ENCODE results near the gene TSPAN11. TPM values are rescaled to one million over a fixed set of nuclear protein-coding genes. Genes with fewer than 3 reads are reported as not detected.

Gene TSPAN11
- total and polyA plus RNA-seq, 2 of the 4 experiments (the other 2 are of a cell fraction) = 0.18 to 0.26 TPM

DNA sequence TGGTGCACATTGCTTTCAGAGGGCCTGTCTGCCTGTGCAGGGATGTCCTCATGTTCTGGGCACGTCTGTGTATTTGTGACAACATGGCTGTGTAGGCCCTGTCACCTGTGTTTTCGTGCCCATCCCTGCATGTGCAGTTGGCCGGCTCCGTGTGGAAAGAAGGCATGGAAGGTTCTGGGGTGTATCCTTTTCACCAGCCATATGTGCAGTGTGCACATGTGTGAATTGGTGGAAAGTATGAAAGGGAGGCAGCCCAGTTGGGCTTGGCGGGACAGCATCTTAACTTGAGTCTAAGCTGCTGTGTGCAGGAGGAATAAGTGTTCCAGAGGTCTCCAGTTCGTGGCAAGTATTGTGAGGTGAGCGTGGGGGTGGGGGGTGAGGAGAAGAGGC is 669 bp downstream of the TSPAN11 start:
- peaks cover 3% of the 10 kb centered on the region; the same call in 1 of the 2 replicates for H3K4me1 ChIP-seq (ENCODE audit: control insufficient read depth, insufficient read depth, low read length)
- no peak for DNase-seq
- peak overlapping the region; percentile 9 for H2AK9ac ChIP-seq (replicated peaks; ENCODE audit: low read depth, low read length, poor library complexity)
- in situ Hi-C loops (cut with MboI; ENCODE audit: low sequenced_read_pairs) = no loop called here
- no peak overlapping the region for H2BK120ac ChIP-seq (ENCODE audit: low read depth, low read length)
- ChIA-PET CTCF (no interaction called here), POLR2A (ENCODE audit: unreplicated experiment) (no interaction called here)
- WGBS, 2 experiments (ENCODE audit: extremely low coverage in 2 of 2, insufficient read length in 1 of 2) = 93% methylated on average over 5 of the region's 7 CpGs; no CpG with 5 or more reads in 1 of the 2 experiments
- peak overlapping the region; percentile 88 for H2AFZ ChIP-seq (replicated peaks; ENCODE audit: low read length, poor library complexity)
- H3K9me3 ChIP-seq (ENCODE audit: control insufficient read depth, insufficient read depth, low read length) = no peaks in the 10 kb centered on the region
- H4K91ac ChIP-seq (ENCODE audit: insufficient read depth, low read depth, low read length) = no peak overlapping the region
- H3K27me3 ChIP-seq (ENCODE audit: control insufficient read depth, insufficient read depth, low read length) = peaks cover 13% of the 10 kb centered on the region; the same call in 1 of the 2 replicates
- ATAC-seq (ENCODE audit: low read depth) = no peak
- H2BK5ac ChIP-seq (ENCODE audit: low read depth, low read length, poor library complexity, severe bottlenecking) = no peak overlapping the region
- H3K36me3 ChIP-seq (ENCODE audit: control insufficient read depth, insufficient read depth, low read length) = no peaks in the 10 kb centered on the region
- no peak overlapping the region for H3K14ac ChIP-seq (replicated peaks; ENCODE audit: low read depth, low read length)
- TF ChIP-seq, protein P1, sequence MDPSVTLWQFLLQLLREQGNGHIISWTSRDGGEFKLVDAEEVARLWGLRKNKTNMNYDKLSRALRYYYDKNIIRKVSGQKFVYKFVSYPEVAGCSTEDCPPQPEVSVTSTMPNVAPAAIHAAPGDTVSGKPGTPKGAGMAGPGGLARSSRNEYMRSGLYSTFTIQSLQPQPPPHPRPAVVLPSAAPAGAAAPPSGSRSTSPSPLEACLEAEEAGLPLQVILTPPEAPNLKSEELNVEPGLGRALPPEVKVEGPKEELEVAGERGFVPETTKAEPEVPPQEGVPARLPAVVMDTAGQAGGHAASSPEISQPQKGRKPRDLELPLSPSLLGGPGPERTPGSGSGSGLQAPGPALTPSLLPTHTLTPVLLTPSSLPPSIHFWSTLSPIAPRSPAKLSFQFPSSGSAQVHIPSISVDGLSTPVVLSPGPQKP (IDR thresholded peaks at IDR 0.05; ENCODE audit: borderline replicate concordance, low read depth, low read length) = no peak
- TF ChIP-seq BHLHE40 (IDR thresholded peaks at IDR 0.05; ENCODE audit: low read depth, low read length) = no peak
- H3K9me1 ChIP-seq (ENCODE audit: insufficient read depth, low read length) = no peaks in the 10 kb centered on the region; the same call in 1 of the 2 replicates
- BruUV-seq (replicated peaks) = no TSS peak
- no peak overlapping the region for H2AK5ac ChIP-seq (ENCODE audit: low read depth, low read length)
- dilution Hi-C loops (cut with HindIII; ENCODE audit: low sequenced_read_pairs, unreplicated experiment) = no loop called here
- H3K18ac ChIP-seq (ENCODE audit: low read depth, low read length) = no peak overlapping the region
- H3K79me1 ChIP-seq (ENCODE audit: low read depth in 1 of 2, low read length in 2 of 2) = no peaks in the 10 kb centered on the region
- no peak overlapping the region for H3K56ac ChIP-seq (ENCODE audit: extremely low read depth, insufficient read depth, low read length)
- H2BK15ac ChIP-seq (ENCODE audit: low read depth, low read length) = no peak overlapping the region
- no peaks in the 10 kb centered on the region for H4K20me1 ChIP-seq (ENCODE audit: insufficient read depth, low read length)
- H4K5ac ChIP-seq (ENCODE audit: low read depth, low read length) = no peak overlapping the region; the same call in 1 of the 2 replicates
- peak overlapping the region in 1 of 2 experiments; percentile 13; a peak in 1 of 4 replicates for H4K8ac ChIP-seq (ENCODE audit: low read depth in 2 of 2, low read length in 2 of 2)
- H3K4ac ChIP-seq (ENCODE audit: low read depth, low read length) = no peak overlapping the region
- no peak overlapping the region; the same call in 1 of the 2 replicates for H3K4me2 ChIP-seq (ENCODE audit: low read depth, low read length)
- intact Hi-C loops (cut with micrococcal nuclease) = no loop called here
- H3K4me3 ChIP-seq (ENCODE audit: insufficient read depth, low read depth, low read length) = no peak overlapping the region; the same call in 1 of the 2 replicates
- H2BK20ac ChIP-seq (ENCODE audit: low read depth, low read length) = no peak overlapping the region
- 0 out of 2 replicates have a peak overlapping the region, but pooled peaks have one; percentile 24 for H3K23ac ChIP-seq (ENCODE audit: low read depth, low read length)
- H3K27ac ChIP-seq (ENCODE audit: insufficient read depth, low read length) = no peak overlapping the region
- no peak overlapping the region for H3K9ac ChIP-seq (ENCODE audit: low read depth, low read length)

Measured in IMR-90 (cell line).